Measurements from ENCODE around the gene ARHGAP23.

GRCh38 chr17:38425031-38425430, 3.2 kb upstream of the ARHGAP23 start:
- TF ChIP-seq CTCF (IDR thresholded peaks at IDR 0.05) (no peak), POLR2A (IDR thresholded peaks at IDR 0.05) (no peak)
